SH-SY5Y (cell line): ENCODE results near the gene PLXDC2.

Experiments used
- GATA2 ChIP-seq: IDR thresholded peaks from 2 replicates; pipeline ENCODE4 v1.6.1; 2011; ENCODE audit warnings: mild to moderate bottlenecking, low read depth, low read length
- GATA3 ChIP-seq: IDR thresholded peaks from 2 replicates; pipeline ENCODE4 v1.6.1; 2011; ENCODE audit warnings: low read depth, mild to moderate bottlenecking, low read length, moderate library complexity

DNA sequence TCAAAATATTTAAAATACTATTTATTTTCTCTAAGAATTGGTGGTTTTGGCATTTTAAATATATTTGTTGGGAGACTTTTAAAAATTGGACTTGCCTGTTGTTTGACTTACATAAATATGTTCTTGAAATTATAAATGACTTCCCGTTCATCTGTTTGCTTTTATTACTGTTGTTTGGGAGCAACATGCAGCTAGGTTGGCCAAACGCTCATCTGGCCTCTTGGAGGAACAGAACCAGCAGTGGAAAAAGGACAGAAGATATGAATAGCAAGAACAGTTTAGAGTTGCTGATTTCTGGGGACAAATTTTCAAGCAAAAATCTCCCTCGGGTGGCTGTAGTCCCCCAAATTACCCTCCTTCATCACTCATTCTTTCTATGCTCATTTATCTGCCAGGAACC lies 41.6 kb downstream of the PLXDC2 start:
- TF ChIP-seq GATA2 (no peak), GATA3 (no peak)
